Middle frontal gyrus (tissue), 1 donor: ENCODE data around the gene PEX14.
"Not testable (repeated sequence)": the region's sequence is repeated elsewhere in the genome, so short reads cannot be mapped to it uniquely, and the experiment has no call there.

Experiments
- DNase-seq: peaks from one replicate; pipeline ENCODE4 v3.0.0-alpha.2; 2015; ENCODE audit warnings: low spot score; ENCODE audit errors: extremely low spot score

PEX14 gene

DNA sequence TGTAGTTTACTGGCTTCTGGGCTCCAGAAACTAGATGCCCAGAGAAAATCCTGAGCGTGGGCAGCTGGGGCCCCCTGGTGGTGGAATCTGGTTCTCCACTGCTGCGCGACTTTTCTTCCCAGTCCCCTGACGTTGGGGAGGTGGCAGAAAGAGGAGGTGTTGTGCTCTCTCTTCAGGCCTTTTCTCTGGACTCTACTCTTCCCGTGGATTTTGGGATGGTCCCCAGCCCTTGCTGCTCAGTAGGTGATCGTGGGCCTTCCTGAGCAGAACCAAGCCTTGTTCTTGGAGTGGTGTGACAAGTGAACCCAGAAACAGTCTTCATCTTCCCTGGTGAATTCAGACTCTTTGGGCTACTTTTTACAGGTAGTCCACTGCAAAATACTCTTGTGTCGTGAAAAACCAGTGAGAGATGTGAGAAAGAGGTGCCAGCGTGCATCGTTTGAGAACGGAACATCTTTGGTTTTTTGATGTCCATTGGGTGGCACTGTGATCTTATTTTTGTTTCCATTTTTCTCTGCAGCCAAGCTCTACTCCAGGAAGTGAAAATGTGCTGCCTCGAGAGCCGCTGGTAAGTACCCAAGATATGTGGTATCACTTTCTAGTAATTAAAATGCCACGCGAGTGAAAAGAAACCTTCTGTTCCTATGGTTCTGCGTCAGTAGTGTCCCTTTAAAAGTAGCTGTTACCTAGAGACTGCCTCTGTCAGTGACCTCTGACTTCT lies 20.2 kb downstream of the PEX14 start:
- DNase-seq: peak; percentile 65

DNA sequence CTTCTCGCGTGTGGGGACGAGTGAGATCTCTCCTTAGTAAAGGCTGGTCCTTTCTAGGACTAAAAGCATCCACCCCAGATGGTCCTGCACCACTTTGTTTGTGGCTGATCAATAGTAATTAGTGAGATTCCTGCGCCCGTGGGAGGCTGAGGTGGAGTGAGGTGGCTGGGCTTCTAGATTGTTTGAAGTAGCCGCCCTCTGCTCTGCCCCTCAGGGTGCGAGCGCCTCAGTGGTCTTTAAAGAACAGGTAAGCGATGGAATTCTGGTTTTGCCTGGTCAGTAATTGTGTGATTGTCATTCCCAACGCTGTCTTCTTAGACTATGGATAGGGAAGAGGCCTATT lies 20.7 kb downstream of the PEX14 start:
- DNase-seq: no peak

DNA sequence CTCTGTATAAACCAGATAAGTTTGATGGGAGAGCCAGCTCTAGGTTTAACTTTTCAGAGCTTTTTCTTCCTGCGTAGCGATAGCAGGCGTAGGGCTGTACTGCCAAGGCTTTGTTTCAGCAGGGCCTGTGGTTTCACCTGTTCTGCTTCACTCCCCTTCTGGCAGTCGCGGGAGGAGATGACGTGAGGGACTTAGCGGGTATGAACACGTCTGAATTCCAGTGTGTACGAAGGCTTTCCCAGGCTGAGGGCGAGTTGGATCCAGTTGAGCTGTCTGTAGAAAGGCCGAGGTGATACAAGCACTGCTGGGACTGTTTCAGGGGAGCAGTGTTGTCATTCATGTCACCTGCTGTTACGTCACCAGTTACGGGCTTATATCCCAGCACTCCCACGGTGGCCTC lies 21.2 kb downstream of the PEX14 start:
- no peak for DNase-seq

DNA sequence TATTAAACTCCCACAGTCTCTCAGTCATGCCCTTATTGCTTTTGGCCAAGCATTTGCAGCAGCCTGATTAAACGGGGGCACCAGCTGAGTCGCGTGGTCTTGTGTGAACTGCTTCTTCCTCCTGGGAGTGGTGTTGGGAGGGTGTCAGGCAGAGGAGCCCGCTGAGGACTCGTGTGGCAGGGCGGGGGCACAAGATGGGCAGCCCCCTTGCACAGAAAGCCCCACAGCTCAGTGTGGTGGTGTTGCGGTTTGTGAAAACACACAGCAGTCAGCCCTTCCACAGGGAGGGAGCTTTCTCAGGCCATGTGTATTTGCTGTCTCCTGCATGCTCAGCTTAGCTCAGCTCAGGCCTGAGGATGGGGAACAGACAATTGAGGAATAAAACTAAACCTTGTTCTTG lies 22.4 kb downstream of the PEX14 start:
- DNase-seq: no peak

DNA sequence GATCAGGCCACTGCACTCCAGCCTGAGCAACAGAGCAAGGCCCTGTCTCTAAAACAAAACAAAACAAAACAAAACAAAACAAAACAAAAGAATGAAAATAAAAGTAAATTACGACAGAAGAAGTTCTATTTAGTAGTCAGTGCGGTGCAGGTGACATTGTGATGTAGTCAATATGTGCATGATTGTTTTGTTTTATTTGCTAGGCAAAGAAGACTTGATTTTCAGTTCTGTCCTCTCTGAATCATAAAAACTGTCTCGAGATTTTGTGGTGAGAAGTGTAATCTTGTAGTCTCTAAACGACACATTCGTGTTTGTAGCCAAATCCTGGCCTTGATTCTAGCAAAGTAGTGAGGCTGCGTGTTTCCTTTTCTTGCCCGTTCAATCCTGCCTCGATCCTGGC lies 23.5 kb downstream of the PEX14 start:
- no peak for DNase-seq

DNA sequence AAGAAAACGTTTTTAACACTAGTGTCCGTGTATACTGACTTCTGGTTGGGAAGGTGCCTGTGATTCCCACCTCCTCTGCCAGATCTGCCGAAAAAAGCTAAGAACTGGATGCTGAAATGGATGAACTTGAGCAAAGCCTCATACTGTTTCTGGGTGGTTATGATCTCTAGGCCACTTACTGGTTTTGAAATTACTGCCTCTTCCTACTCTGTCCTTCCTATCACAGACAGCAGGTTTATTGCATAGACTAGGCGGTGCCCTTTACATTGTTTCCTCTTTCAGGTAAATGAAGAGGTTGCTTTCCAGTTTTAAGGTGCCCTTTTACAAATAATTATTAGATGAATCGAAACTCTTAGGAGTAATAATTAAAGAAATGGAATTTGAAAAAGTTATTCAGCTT lies 27.5 kb downstream of the PEX14 start:
- DNase-seq: no peak

DNA sequence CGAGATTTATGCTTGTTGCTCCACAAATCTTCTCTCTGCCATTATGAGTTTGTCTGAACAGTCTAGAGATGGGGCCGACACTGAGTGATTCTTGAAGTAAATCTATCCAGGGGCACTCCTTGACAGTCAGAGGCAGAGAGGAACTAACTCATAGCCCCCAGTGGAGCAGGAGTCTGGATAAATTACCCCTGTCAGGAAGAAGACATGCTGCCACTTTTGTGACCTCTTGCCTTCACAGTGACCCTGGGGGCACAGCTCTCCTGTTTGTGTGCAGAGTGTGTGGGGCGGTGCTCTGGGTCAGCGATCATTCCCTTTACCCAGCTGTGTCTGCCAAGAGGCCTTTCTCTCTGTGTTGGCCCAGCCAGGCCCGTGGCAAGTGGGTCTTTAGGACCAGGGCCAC lies 29.5 kb downstream of the PEX14 start:
- no peak for DNase-seq

DNA sequence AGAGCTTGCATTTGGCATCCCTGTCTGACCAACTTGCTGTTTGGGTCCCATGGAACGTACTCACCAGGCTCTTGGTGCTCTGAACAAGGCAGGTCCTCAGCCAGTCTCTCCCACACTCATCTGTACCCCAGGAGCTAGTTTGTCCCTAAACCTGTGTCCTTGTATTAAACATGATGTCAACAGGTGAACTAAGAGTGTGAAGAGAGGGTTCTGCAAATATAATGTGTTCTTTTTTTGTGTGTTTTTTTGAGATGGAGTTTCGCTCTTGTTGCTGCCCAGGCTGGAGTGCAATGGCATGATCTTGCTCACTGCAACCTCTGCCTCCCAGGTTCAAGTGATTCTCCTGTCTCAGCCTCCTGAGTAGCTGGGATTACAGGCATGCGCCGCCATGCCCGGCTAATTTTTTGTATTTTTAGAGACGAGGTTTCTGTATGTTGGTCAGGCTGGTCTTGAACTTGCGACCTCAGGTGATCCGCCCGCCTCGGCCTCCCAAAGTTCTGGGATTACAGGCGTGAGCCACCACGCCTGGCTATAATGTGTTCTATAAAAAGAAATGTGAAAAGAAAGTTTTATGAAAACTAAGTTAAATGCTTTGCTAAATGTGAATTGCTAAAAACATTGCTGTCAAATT lies 31.4 kb downstream of the PEX14 start:
- DNase-seq: not testable (repeated sequence)

DNA sequence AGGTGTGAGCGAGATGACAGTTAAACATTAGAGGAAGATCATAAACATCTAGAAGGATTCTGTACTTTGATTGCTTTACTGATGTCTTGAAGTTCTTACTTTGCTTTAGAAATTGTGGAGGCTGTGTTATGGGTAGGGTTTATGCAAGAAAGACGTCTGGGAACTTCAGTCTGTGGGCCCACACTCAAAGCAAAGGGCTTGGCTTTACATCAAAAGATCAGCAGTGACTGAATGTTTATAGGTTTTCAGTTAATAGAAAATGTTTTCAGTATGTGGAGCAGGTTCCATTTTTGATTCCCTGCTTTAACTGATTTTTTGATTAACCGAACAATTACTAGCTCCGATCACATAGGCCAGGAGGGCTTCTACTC lies 31.9 kb downstream of the PEX14 start:
- no peak for DNase-seq

DNA sequence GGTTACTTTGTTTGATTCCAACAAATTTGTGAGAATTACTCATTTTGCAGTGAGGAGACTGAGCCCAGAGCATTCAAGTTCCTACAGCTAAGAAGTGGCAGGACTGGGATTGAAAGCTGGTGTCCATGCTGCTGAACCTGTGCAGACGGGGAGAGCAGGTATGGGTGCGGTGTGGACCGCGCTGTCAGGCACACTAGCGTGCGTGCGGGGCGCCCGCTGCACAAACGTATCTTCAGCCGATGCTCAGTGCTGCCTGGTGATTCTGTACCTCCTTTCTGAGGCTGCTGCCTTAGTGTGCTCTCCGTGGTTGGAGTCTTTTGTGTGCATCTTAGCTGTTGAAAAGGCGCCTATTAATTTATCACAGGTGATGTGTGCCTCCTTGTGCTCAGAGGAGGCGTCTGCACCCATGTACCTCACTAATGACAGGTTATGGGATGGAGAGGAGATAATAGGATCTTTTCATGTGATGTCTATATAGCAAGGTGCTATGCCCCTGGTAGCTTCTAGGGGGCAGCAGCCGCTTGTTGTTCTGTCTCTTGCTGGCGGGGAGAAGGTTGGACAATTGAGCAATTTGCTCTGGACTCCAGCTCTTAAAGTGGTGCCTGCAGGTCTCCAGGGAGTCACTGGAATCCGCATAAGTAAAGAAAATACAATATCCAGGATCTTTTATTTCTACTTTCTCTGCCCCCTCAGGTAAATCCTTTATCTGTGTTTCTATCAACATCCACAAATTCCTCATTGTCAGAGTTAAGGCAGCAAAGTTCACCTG lies 32.5 kb downstream of the PEX14 start:
- DNase-seq: peak; percentile 18

DNA sequence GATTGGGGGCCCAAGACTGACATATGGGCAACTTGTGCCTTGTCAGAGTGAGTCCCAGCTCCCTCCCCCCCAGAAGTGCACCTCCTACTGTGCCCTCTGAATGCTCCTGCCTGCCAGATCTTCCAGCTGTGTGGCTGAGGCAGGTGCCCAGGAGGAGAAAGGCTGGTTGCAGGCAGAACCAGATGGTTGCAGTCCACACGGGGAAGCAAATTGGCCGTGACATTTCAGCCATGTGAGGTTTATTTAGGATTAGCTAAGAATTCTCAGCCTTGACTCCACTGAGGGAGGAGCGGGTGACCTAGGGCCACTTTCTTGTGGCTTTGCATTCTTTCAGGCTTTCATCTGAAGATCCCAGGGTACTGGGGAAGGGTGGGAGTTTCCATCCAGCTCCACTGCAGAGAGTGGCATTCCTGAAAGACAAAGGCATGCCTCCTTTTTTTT lies 33.8 kb downstream of the PEX14 start:
- DNase-seq: no peak

DNA sequence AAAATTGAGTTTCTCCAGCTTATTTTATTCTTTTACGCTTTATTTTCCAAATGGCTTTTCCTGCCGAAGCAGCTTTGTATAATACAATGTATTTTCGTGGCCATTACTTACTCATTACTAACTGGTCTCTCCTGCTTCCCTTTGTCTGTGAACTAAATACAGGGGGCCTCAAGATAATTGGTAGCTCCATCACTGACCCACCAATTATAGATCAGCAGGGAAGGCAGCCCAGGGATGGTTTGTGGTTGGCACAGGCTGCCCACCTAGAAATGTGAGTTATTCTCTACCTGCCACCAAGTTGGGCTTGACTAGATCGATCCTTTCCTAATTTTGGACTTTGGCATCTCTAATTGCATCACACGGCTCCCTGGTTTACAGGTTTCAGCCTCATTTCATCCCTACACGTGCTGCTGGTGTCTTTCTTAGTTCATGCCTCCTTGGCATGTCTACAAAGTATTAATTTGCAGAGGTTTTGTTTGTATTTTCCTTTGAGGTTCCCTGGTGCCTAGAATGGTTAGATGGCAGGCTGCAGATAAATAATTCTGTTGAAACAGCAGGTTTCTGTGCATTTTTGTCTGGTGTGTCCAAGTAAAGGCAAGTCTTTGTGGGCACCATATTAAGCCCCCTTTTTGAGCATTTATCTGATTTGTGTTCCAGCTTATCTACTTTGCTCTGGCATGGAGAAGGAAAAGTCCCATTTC lies 35.2 kb downstream of the PEX14 start:
- no peak for DNase-seq

DNA sequence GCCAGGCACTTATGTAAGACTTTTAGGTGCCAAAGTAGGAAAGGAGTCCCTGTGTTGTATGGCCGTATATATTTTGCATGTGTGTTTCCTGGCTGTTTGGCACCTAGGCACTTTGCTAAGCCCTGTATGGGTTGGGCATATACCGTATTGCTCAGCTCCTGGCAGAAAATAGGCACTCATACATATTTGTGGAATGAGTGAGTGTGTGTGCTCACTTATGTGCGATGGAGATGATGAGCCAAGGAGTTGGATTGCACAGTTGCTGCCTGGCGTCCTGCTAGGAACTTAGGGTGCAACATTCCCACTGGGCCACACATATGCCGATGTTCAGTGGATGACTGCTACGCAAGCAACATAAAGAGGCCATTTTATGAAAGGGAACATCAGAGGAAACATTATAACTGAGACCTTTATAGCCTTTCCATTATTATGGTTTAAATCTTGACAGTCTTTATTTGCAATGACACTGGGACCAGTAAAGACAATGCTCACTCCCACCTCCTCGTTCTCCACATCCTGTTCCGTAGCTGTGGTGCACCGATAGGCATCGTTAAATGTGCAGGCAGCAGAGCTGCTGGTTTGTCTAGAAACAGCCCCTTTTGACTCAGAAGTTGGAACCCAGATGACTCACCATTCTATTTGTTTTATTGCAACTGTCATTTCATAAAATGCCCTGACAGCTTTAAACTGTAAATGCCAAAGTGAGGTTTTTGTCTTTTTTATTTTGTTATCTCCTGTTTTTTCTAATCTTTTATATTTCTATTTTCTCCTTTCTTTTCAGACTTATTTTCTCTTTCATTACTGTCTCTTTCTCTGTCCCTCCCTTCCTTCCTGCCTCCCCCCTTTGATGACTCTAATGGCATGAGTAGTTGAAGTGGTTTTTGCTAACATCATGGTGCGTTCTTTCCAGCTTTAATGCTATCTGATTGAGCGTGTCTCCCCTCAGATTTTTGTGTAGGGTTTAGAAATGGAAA lies 36.1 kb downstream of the PEX14 start:
- peak; percentile 12 for DNase-seq

DNA sequence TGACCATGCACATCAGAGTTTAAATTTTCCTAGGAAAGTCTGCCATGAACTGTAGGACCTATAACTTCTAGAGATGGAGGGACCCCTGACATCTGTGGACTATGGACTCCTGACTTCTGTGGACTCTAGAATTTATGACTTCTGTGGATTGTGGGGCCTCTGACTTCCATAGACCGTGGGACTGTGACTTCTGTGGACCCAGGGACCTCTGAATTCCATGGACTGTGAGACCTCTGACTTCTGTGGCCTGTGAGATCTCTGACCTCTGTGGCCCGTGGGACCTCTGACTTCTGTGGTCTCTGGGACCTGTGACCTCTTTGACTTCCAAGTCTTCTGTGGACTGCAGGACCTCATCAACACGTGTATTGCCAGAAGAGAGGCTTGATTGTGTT lies 36.7 kb downstream of the PEX14 start:
- no peak for DNase-seq

DNA sequence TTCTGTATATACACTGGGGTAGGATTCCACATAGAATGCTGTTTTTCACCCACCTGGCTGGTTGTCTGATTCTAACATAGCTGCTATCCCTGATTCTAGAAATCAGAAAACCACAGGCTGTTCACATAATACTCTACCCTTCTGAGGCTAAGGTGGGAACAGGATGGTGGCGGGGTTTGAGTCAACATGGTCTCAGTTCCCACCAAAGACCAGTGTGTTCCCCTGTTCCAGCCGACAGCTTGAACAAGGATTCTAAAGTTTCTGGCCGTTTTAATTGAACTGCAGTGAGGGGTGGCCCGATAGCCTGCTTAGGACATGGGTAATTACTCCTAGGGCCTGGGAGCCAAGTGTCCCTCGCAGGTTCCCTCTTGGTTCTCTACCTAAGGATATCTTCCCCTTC lies 38.4 kb downstream of the PEX14 start:
- DNase-seq: no peak

DNA sequence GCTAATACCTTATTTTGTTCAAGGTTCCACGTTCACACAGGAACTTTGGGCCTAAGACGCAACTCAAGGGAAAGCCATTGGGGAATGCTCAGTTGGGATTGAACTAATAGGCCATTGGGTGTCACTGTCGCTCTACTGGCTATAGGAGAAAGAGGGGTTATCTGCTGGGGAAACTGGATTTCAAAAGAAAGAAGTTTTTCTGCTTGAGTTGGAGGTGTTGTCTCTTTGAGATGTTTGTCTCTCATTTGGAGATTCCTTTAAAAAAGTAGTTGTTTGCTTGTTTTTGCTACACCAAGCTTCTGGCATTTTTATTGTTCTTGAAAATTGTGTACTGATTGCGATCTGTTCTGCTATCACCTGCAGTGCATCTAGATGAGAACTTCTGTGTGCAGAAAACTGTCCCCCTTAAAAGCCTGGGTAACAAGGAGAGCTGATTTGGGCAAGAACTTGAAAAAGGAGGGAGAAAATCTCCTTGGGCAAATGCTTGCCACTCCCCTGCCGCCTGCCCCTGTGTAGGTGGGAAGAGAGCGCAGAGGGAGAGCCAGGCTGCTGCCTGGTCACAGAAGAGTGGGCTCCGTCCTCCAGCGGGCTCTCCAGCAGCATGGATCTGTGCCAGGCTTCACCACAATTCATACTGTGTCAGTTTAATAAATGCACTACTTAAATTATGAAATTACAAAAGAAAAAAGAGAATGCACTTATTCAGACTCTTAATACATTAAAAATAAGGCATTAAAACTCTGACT lies 39.9 kb downstream of the PEX14 start:
- no peak for DNase-seq

DNA sequence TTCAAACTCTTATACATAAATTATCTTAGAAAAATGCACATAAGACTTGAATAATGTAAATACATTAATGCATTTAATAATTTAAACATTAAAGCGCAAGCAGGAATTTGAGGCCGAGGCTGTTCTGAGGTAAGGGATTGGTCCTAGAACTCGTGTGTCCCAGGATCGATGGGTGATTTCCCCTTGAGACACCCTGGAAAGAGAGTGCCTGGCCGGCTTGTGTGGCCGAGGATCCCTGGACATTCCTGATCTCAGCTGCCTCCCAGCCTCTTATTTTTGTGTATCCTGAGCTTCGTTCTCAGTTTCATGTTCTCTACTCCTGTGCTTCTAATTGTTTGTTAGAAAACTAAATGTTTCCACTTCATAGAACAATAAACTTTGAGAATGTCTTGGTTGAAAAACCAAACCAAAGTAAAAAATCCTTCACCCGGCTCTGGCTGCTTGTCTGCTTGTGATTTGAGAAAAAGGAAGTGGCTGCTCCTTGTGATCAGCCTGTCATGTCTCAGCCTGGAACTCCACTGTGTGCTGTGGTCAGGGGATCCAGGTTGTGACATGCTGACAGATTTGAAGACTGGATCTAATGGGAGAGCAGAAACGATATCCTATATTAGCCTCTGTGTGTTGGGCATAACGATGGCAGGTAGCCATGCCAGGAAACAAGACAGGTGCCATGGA lies 40.7 kb downstream of the PEX14 start:
- DNase-seq: no peak

DNA sequence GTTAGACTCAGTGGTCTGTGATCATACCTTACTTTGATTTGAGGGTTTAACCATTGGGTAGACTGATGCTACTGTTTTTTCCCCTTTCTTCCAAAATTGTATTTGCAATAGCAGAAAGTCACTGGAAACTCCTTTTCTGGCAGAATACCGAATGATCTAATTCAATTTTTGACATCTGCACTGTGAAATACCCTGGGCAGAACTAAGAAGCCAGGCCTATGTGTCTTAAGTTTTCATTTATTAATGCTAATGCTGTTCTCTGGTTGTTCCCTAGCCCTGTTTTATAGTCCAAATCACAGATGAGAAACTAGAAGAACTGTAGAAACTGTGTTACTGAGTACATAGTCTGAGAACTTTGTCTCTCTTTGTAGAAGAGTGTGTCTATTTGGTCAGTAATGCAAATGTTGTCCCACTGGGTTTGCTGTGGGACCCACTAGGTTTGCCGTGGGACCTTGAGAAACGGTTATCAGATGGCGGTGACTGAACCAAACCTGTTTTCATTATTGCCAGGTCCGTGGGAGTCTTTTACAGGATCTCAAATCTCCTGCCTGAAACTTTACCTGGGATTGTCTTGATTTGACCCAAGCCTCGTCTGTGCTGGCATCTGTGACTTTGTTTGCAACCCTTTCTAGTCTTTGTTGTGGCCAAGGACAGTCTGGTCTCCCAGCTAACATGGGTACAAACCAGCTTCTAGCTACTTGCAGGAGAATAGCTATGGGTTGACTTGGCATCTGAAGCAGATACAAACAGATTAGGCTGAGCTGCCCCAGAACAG lies 41.4 kb downstream of the PEX14 start:
- no peak for DNase-seq
